ENCODE data around the gene UBE4B. TPM values are rescaled to one million over a fixed set of nuclear protein-coding genes. Genes with fewer than 3 reads are reported as not detected.

Gene UBE4B
- total RNA-seq, 1 experiment from 2014 or later = 54.7 TPM

DNA sequence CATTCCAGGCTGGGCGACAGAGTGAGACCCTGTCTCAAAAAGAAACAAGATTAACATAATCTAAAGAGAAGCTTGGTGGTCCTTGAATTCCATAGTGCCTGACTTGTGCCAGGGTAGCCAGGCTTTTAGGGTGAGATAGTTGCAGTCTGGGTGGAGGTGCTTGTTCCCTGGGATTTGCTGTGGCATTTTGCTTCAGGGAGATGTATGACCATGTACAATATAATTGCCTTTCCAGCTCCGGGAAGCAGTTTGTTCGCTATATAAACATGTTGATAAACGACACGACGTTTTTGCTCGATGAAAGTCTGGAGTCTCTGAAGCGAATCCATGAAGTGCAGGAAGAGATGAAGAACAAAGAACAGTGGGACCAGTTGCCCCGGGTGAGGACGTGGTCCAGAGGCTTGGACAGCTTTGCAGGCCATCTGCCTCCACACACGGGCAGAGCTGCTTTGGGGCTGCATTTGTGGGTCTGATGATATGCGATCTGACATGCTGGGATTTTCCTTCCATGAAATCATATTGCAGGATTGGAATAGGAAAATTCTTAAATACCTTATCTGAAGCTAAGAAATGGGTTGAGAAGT, 128.2 kb downstream of the UBE4B start:
- TF ChIP-seq SIN3A (IDR thresholded peaks at IDR 0.05; ENCODE audit: borderline replicate concordance, insufficient read depth, low read depth, low read length) (no peak), POLR2AphosphoS5 (IDR thresholded peaks at IDR 0.05; ENCODE audit: low read depth, low read length) (no peak), TCF7L2 (IDR thresholded peaks at IDR 0.05; ENCODE audit: low read depth, low read length) (no peak)
- TF ChIP-seq, protein P1, sequence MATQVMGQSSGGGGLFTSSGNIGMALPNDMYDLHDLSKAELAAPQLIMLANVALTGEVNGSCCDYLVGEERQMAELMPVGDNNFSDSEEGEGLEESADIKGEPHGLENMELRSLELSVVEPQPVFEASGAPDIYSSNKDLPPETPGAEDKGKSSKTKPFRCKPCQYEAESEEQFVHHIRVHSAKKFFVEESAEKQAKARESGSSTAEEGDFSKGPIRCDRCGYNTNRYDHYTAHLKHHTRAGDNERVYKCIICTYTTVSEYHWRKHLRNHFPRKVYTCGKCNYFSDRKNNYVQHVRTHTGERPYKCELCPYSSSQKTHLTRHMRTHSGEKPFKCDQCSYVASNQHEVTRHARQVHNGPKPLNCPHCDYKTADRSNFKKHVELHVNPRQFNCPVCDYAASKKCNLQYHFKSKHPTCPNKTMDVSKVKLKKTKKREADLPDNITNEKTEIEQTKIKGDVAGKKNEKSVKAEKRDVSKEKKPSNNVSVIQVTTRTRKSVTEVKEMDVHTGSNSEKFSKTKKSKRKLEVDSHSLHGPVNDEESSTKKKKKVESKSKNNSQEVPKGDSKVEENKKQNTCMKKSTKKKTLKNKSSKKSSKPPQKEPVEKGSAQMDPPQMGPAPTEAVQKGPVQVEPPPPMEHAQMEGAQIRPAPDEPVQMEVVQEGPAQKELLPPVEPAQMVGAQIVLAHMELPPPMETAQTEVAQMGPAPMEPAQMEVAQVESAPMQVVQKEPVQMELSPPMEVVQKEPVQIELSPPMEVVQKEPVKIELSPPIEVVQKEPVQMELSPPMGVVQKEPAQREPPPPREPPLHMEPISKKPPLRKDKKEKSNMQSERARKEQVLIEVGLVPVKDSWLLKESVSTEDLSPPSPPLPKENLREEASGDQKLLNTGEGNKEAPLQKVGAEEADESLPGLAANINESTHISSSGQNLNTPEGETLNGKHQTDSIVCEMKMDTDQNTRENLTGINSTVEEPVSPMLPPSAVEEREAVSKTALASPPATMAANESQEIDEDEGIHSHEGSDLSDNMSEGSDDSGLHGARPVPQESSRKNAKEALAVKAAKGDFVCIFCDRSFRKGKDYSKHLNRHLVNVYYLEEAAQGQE (IDR thresholded peaks at IDR 0.05; ENCODE audit: insufficient read depth in 1 of 2, low read depth in 2 of 2, low read length in 1 of 2) = no peak
- TF ChIP-seq, protein P2, sequence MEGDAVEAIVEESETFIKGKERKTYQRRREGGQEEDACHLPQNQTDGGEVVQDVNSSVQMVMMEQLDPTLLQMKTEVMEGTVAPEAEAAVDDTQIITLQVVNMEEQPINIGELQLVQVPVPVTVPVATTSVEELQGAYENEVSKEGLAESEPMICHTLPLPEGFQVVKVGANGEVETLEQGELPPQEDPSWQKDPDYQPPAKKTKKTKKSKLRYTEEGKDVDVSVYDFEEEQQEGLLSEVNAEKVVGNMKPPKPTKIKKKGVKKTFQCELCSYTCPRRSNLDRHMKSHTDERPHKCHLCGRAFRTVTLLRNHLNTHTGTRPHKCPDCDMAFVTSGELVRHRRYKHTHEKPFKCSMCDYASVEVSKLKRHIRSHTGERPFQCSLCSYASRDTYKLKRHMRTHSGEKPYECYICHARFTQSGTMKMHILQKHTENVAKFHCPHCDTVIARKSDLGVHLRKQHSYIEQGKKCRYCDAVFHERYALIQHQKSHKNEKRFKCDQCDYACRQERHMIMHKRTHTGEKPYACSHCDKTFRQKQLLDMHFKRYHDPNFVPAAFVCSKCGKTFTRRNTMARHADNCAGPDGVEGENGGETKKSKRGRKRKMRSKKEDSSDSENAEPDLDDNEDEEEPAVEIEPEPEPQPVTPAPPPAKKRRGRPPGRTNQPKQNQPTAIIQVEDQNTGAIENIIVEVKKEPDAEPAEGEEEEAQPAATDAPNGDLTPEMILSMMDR (IDR thresholded peaks at IDR 0.05) = no peak
- POLR2A ChIA-PET = interaction anchor here (1.0 kb wide), 1 partner anchor 23 kb away, joined by 3 read pairs; no protein-coding TSS in a partner anchor
- H3K27me3 ChIP-seq (ENCODE audit: control insufficient read depth, insufficient read depth, low read length) = no peaks in the 10 kb centered on the region
- BruUV-seq (replicated peaks) = no TSS peak
- no peaks in the 10 kb centered on the region for H3K4me1 ChIP-seq (ENCODE audit: control insufficient read depth, insufficient read depth, low read length)
- H3K36me3 ChIP-seq (ENCODE audit: control insufficient read depth, insufficient read depth, low read length) = peaks cover 4% of the 10 kb centered on the region; the same call in 1 of the 2 replicates
- intact Hi-C loops (cut with micrococcal nuclease; ENCODE audit: unreplicated experiment) = no loop called here
- CTCF ChIA-PET = no interaction called here
- no peak overlapping the region for H3K4me3 ChIP-seq (ENCODE audit: low read depth in 2 of 2, low read length in 2 of 2)
- in situ Hi-C loops (cut with HindIII; ENCODE audit: low pct_unique_long_range_greater_than_20kb, low sequenced_read_pairs) = no loop called here
- ATAC-seq = no peak
- no peak overlapping the region for H3K27ac ChIP-seq (ENCODE audit: low read length)
- no peak for DNase-seq (ENCODE audit: low read depth, low spot score)
- no peaks in the 10 kb centered on the region for H3K9me3 ChIP-seq (ENCODE audit: control insufficient read depth, insufficient read depth, low read depth, low read length)

DNA sequence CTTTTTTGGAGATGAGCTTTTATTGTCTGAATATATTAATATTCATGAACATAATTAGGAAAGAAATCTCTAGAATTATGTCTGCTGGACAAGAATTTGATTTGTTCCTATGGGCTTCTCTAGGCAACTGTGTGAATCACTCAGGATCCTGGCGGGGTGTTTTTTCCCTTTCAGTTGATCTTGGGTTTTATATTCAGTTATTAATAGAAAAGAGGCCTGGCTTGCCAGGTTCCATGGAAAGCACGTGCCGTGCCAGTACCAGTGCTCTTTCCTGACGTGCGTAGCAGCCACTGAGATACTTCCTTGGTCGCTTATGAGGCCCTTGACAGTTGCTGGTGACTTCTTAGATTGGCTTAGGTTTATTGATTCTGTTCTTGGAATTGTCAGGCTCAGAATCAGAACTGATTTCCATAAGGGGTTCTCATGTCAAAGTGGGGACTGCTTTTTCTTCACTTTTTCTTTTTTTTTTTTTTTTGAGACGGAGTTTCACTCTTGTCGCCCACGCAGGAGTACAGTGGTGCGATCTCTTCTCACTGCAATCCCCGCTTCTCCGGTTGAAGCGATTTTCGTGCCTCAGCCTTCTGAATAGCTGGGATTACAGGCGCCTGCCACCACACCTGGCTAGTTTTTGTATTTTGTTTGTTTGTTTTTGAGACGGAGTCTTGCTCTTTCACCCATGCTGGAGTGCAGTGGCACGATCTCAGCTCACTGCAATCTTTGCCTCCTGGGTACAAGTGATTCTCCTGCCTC, 129.0 kb downstream of the UBE4B start:
- POLR2A ChIA-PET = no interaction called here
- H3K9me3 ChIP-seq (ENCODE audit: control insufficient read depth, insufficient read depth, low read depth, low read length) = no peaks in the 10 kb centered on the region
- in situ Hi-C loops (cut with HindIII; ENCODE audit: low pct_unique_long_range_greater_than_20kb, low sequenced_read_pairs) = no loop called here
- intact Hi-C loops (cut with micrococcal nuclease; ENCODE audit: unreplicated experiment) = no loop called here
- TF ChIP-seq, protein P2 (IDR thresholded peaks at IDR 0.05) = no peak
- DNase-seq (ENCODE audit: low read depth, low spot score) = no peak
- no peak for ATAC-seq
- no peaks in the 10 kb centered on the region for H3K27me3 ChIP-seq (ENCODE audit: control insufficient read depth, insufficient read depth, low read length)
- H3K4me1 ChIP-seq (ENCODE audit: control insufficient read depth, insufficient read depth, low read length) = no peaks in the 10 kb centered on the region
- CTCF ChIA-PET = no interaction called here
- H3K36me3 ChIP-seq (ENCODE audit: control insufficient read depth, insufficient read depth, low read length) = peaks cover 2% of the 10 kb centered on the region; the same call in 1 of the 2 replicates
- no peak overlapping the region for H3K27ac ChIP-seq (ENCODE audit: low read length)
- BruUV-seq (replicated peaks) = no TSS peak
- H3K4me3 ChIP-seq (ENCODE audit: low read depth in 2 of 2, low read length in 2 of 2) = no peak overlapping the region
